ENCODE data around the gene USP54. TPM values are rescaled to one million over a fixed set of nuclear protein-coding genes. Genes with fewer than 3 reads are reported as not detected.

Gene USP54
- total RNA-seq, 2 experiments from 2014 or later = 2.7 to 3.2 TPM

DNA sequence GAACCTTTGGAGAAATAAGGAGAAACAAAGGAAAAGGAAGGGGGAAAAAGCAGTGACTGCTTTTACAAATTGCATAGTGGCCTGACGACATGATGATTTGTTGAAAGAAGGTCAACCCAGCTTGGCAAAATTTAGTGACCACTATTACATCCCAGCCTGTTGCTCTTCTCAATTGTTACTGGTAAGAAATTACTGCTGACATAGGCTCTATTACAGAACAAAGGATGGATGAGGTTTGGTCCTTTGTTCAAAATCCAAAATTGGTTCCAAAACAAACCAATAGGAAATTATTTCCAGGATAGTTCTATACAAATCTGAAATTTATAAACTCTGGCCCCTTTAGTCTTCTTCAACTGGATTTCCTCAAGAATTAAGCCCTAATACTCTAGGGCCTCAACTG lies 39.6 kb downstream of the USP54 start:
- Histone ChIP-seq H3K27ac (ENCODE audit: low read depth in 1 of 2, low read length in 2 of 2) (no peak overlapping the region), H3K9me3 (ENCODE audit: control insufficient read depth in 1 of 2, insufficient read depth in 1 of 2, low read length in 2 of 2) (no peaks in the 10 kb centered on the region), H3K4me1 (ENCODE audit: insufficient read depth, low read length) (no peaks in the 10 kb centered on the region), H3K4me3 (ENCODE audit: low read length) (no peak overlapping the region), H3K36me3 (ENCODE audit: insufficient read depth, low read length) (no peaks in the 10 kb centered on the region), H3K27me3 (ENCODE audit: control insufficient read depth in 1 of 2, insufficient read depth in 2 of 2, low read length in 2 of 2) (no peaks in the 10 kb centered on the region)
- TF ChIP-seq, protein P1, sequence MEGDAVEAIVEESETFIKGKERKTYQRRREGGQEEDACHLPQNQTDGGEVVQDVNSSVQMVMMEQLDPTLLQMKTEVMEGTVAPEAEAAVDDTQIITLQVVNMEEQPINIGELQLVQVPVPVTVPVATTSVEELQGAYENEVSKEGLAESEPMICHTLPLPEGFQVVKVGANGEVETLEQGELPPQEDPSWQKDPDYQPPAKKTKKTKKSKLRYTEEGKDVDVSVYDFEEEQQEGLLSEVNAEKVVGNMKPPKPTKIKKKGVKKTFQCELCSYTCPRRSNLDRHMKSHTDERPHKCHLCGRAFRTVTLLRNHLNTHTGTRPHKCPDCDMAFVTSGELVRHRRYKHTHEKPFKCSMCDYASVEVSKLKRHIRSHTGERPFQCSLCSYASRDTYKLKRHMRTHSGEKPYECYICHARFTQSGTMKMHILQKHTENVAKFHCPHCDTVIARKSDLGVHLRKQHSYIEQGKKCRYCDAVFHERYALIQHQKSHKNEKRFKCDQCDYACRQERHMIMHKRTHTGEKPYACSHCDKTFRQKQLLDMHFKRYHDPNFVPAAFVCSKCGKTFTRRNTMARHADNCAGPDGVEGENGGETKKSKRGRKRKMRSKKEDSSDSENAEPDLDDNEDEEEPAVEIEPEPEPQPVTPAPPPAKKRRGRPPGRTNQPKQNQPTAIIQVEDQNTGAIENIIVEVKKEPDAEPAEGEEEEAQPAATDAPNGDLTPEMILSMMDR (IDR thresholded peaks at IDR 0.05) = no peak
- no peaks in the 10 kb centered on the region for H3K9me3 Mint-ChIP-seq
- POLR2A ChIA-PET = no interaction called here
- CTCF ChIA-PET = no interaction called here
- H3K36me3 Mint-ChIP-seq (ENCODE audit: low read depth) = no peaks in the 10 kb centered on the region
- ATAC-seq (ENCODE audit: poor library complexity) (no peak), DNase-seq (no peak)
- no peaks in the 10 kb centered on the region for H3K27me3 Mint-ChIP-seq
- H3K4me1 Mint-ChIP-seq (ENCODE audit: low read depth) = no peaks in the 10 kb centered on the region
- no peak overlapping the region for H3K27ac Mint-ChIP-seq
- intact Hi-C loops (cut with DNase I, micrococcal nuclease) = no loop called here
- H3K4me3 Mint-ChIP-seq = no peak overlapping the region

GRCh38 chr10:73545357-73545756 lies 45.8 kb downstream of the USP54 start:
- H3K36me3 Mint-ChIP-seq (ENCODE audit: low read depth) = peaks cover 5% of the 10 kb centered on the region
- H3K27ac Mint-ChIP-seq = no peak overlapping the region
- no peaks in the 10 kb centered on the region for H3K9me3 ChIP-seq (ENCODE audit: control insufficient read depth in 1 of 2, insufficient read depth in 1 of 2, low read length in 2 of 2)
- no peak overlapping the region for H3K4me3 ChIP-seq (ENCODE audit: low read length)
- DNase-seq (no peak), ATAC-seq (ENCODE audit: poor library complexity) (no peak)
- H3K27me3 ChIP-seq (ENCODE audit: control insufficient read depth in 1 of 2, insufficient read depth in 2 of 2, low read length in 2 of 2) = no peaks in the 10 kb centered on the region
- H3K27ac ChIP-seq (ENCODE audit: low read depth in 1 of 2, low read length in 2 of 2) = no peak overlapping the region
- intact Hi-C loops (cut with DNase I, micrococcal nuclease) = no loop called here
- POLR2A ChIA-PET = no interaction called here
- TF ChIP-seq, protein P1 (IDR thresholded peaks at IDR 0.05) = no peak
- H3K9me3 Mint-ChIP-seq = no peaks in the 10 kb centered on the region
- no peaks in the 10 kb centered on the region for H3K27me3 Mint-ChIP-seq
- H3K4me1 ChIP-seq (ENCODE audit: insufficient read depth, low read length) = no peaks in the 10 kb centered on the region
- H3K4me1 Mint-ChIP-seq (ENCODE audit: low read depth) = no peaks in the 10 kb centered on the region
- no peak overlapping the region for H3K4me3 Mint-ChIP-seq
- CTCF ChIA-PET = no interaction called here
- H3K36me3 ChIP-seq (ENCODE audit: insufficient read depth, low read length) = no peaks in the 10 kb centered on the region

- H3K9me3 Mint-ChIP-seq = no peaks in the 10 kb centered on the region
- H3K27ac Mint-ChIP-seq = no peak overlapping the region
- DNase-seq (no peak), ATAC-seq (ENCODE audit: poor library complexity) (no peak)
- intact Hi-C loops (cut with DNase I, micrococcal nuclease) = no loop called here
- peaks cover 6% of the 10 kb centered on the region for H3K27me3 Mint-ChIP-seq
- Histone ChIP-seq H3K27me3 (ENCODE audit: control insufficient read depth in 1 of 2, insufficient read depth in 2 of 2, low read length in 2 of 2) (no peaks in the 10 kb centered on the region), H3K36me3 (ENCODE audit: insufficient read depth, low read length) (no peaks in the 10 kb centered on the region), H3K4me3 (ENCODE audit: low read length) (no peak overlapping the region), H3K4me1 (ENCODE audit: insufficient read depth, low read length) (peaks cover 7% of the 10 kb centered on the region), H3K27ac (ENCODE audit: low read depth in 1 of 2, low read length in 2 of 2) (no peak overlapping the region), H3K9me3 (ENCODE audit: control insufficient read depth in 1 of 2, insufficient read depth in 1 of 2, low read length in 2 of 2) (no peaks in the 10 kb centered on the region)
- H3K4me1 Mint-ChIP-seq (ENCODE audit: low read depth) = peaks cover 13% of the 10 kb centered on the region
- H3K36me3 Mint-ChIP-seq (ENCODE audit: low read depth) = peaks cover 10% of the 10 kb centered on the region
- TF ChIP-seq, protein P1 (IDR thresholded peaks at IDR 0.05) = no peak
- ChIA-PET POLR2A (no interaction called here), CTCF (no interaction called here)
- H3K4me3 Mint-ChIP-seq = no peak overlapping the region
Measured at GRCh38 chr10:73537709-73538108, 53.4 kb downstream of the USP54 start.
